ENCODE data around the gene METTL27. TPM values are rescaled to one million over a fixed set of nuclear protein-coding genes. Genes with fewer than 3 reads are reported as not detected.

Gene METTL27
- total RNA-seq, 3 donors from 2014 or later (not counting 1 experiment from before 2014, with no cell fraction given) = 1.2 TPM; not detected in 2

- intact Hi-C loops (cut with micrococcal nuclease) = no loop called here
- H3K27ac Mint-ChIP-seq = no peak overlapping the region
- WGBS (ENCODE audit: insufficient coverage) = 88% methylated on average over 16 of the region's 16 CpGs
These were observed 1.5 kb downstream of the METTL27 start for GRCh38 chr7:73840715-73841379.

GRCh38 chr7:73839743-73840714, 2.3 kb downstream of the METTL27 start:
- ATAC-seq (no peak), DNase-seq (peak in 1 of 2 donors; percentile 2)
- Histone ChIP-seq H3K27me3 (ENCODE audit: control insufficient read depth, insufficient read depth, low read length) (no peaks in the 10 kb centered on the region), H3K9me3 (ENCODE audit: control insufficient read depth, insufficient read depth, low read length) (no peaks in the 10 kb centered on the region), H3K36me3 (ENCODE audit: control insufficient read depth, insufficient read depth, low read length) (no peaks in the 10 kb centered on the region), H3K4me3 (ENCODE audit: low read length) (no peak overlapping the region), H3K4me1 (ENCODE audit: control insufficient read depth, insufficient read depth, low read length) (peaks cover 16% of the 10 kb centered on the region), H3K27ac (ENCODE audit: low read length) (no peak overlapping the region)
- no peaks in the 10 kb centered on the region for H3K27me3 Mint-ChIP-seq (ENCODE audit: low read depth in 2 of 2)
- no peaks in the 10 kb centered on the region for H3K36me3 Mint-ChIP-seq
- H3K27ac Mint-ChIP-seq = no peak overlapping the region
- H3K4me1 Mint-ChIP-seq = peaks cover 0 to 13% of the 10 kb centered on the region in 2 donors
- WGBS (ENCODE audit: insufficient coverage) = 93% methylated on average over 22 of the region's 22 CpGs
- intact Hi-C loops (cut with micrococcal nuclease) = no loop called here
- no peaks in the 10 kb centered on the region for H3K9me3 Mint-ChIP-seq
- TF ChIP-seq CTCF (IDR thresholded peaks at IDR 0.05) = no peak
- H3K4me3 Mint-ChIP-seq = peak overlapping the region; percentile 21

More at GRCh38 chr7:73840715-73841379, 1.5 kb downstream of the METTL27 start:
- ATAC-seq (no peak), DNase-seq (no peak)
- H3K9me3 ChIP-seq (ENCODE audit: control insufficient read depth, insufficient read depth, low read length) = no peaks in the 10 kb centered on the region
- Mint-ChIP-seq H3K4me3 (peak overlapping the region; percentile 13), H3K4me1 (peaks cover 0 to 13% of the 10 kb centered on the region in 2 donors), H3K9me3 (no peaks in the 10 kb centered on the region), H3K27me3 (ENCODE audit: low read depth in 2 of 2) (no peaks in the 10 kb centered on the region), H3K36me3 (no peaks in the 10 kb centered on the region)
- H3K36me3 ChIP-seq (ENCODE audit: control insufficient read depth, insufficient read depth, low read length) = no peaks in the 10 kb centered on the region
- no peak for TF ChIP-seq CTCF (IDR thresholded peaks at IDR 0.05)
- no peak overlapping the region for H3K27ac ChIP-seq (ENCODE audit: low read length)
- no peaks in the 10 kb centered on the region for H3K27me3 ChIP-seq (ENCODE audit: control insufficient read depth, insufficient read depth, low read length)
- H3K4me1 ChIP-seq (ENCODE audit: control insufficient read depth, insufficient read depth, low read length) = peaks cover 16% of the 10 kb centered on the region
- H3K4me3 ChIP-seq (ENCODE audit: low read length) = no peak overlapping the region

- Histone ChIP-seq H3K36me3 (ENCODE audit: control insufficient read depth, insufficient read depth, low read length) (no peaks in the 10 kb centered on the region), H3K4me1 (ENCODE audit: control insufficient read depth, insufficient read depth, low read length) (peaks cover 15% of the 10 kb centered on the region), H3K4me3 (ENCODE audit: low read length) (no peak overlapping the region), H3K9me3 (ENCODE audit: control insufficient read depth, insufficient read depth, low read length) (no peaks in the 10 kb centered on the region), H3K27ac (ENCODE audit: low read length) (no peak overlapping the region), H3K27me3 (ENCODE audit: control insufficient read depth, insufficient read depth, low read length) (no peaks in the 10 kb centered on the region)
- TF ChIP-seq CTCF (IDR thresholded peaks at IDR 0.05) = no peak
- Mint-ChIP-seq H3K27ac (no peak overlapping the region), H3K9me3 (no peaks in the 10 kb centered on the region), H3K36me3 (no peaks in the 10 kb centered on the region), H3K27me3 (ENCODE audit: low read depth in 2 of 2) (no peaks in the 10 kb centered on the region), H3K4me1 (peaks cover 0 to 12% of the 10 kb centered on the region in 2 donors), H3K4me3 (no peak overlapping the region)
- DNase-seq (no peak), ATAC-seq (no peak)
- 88% methylated on average over 7 of the region's 7 CpGs for WGBS (ENCODE audit: insufficient coverage)
- intact Hi-C loops (cut with micrococcal nuclease) = no loop called here
These were observed 3.0 kb downstream of the METTL27 start for GRCh38 chr7:73839290-73839689.
